Measurements from ENCODE around the gene NCF2.
"Not testable (repeated sequence)": the region's sequence is repeated elsewhere in the genome, so short reads cannot be mapped to it uniquely, and the experiment has no call there.

GRCh38 chr1:183626236-183626635 is 36.0 kb upstream of the NCF2 start:
- not testable (repeated sequence) for TF ChIP-seq POLR2A, CTCF (IDR thresholded peaks at IDR 0.05)
